Gastrocnemius medialis (tissue), 4 donors: Measurements from ENCODE around the gene TENM3. TPM values are rescaled to one million over a fixed set of nuclear protein-coding genes. Genes with fewer than 3 reads are reported as not detected.

Experiments
- ATAC-seq, 2 donors: fragments of 150-250 bp; one replicate each; pipeline ENCODE4 v1.9.1; 2016
- DNase-seq, 2 donors: peaks; one replicate each; pipeline ENCODE4 v3.0.0-alpha.2; 2019
- H3K27ac ChIP-seq, 4 donors: fragments of 200-600 bp; sonication (generic); 1 replicate in 1 of 4; 2 replicates in 3 of 4; pipeline ENCODE4 v1.5.1; 2016 to 2018; ENCODE audit warnings: mild to moderate bottlenecking in 2 of 4, moderate library complexity in 1 of 4
- H3K27me3 ChIP-seq, 3 donors: fragments of 200-600 bp; sonication (generic) in 2 of 3; 1 replicate in 1 of 3; 2 replicates in 2 of 3; pipeline versions ENCODE4 v1.5.1 to v1.6.0; 2016 to 2019; ENCODE audit warnings: mild to moderate bottlenecking in 1 of 3, moderate library complexity in 1 of 3
- H3K36me3 ChIP-seq, 2 donors: fragments of 200-600 bp; sonication (generic) in 1 of 2; one replicate each; pipeline ENCODE4 v1.5.1; 2017 to 2018
- H3K4me1 ChIP-seq, 2 donors: fragments of 200-600 bp; sonication (generic) in 1 of 2; one replicate each; pipeline ENCODE4 v1.5.1; 2016 to 2017; ENCODE audit warnings: mild to moderate bottlenecking in 2 of 2
- H3K4me3 ChIP-seq, 4 donors: fragments of 200-600 bp; sonication (generic) in 3 of 4; 1 replicate in 1 of 4; 2 replicates in 3 of 4; pipeline ENCODE4 v1.5.1; 2016 to 2019; ENCODE audit warnings: mild to moderate bottlenecking in 2 of 4
- H3K9me3 ChIP-seq, 3 donors: fragments of 200-600 bp; sonication (generic) in 2 of 3; 1 replicate in 1 of 3; 2 replicates in 2 of 3; pipeline ENCODE4 v1.5.1; 2016 to 2019
- POLR2A ChIP-seq, 2 donors: fragments of 450-650 bp; IDR thresholded peaks; one replicate each; pipeline ENCODE4 v1.6.1; 2017; ENCODE audit warnings: antibody characterized with exemption in 2 of 2, mild to moderate bottlenecking in 2 of 2, moderate library complexity in 2 of 2
- in situ Hi-C, 4 donors: fragments of 200-750 bp; cut with MboI; loops; one replicate each; pipeline versions ENCODE4 v1.15.0 to v1.8.0; 2017; ENCODE audit warnings: low sequenced_read_pairs in 4 of 4
- intact Hi-C: fragments of 100-400 bp; cut with DNase I; formaldehyde crosslinking; loops from one replicate; pipeline ENCODE4 v1.15.1; 2023; ENCODE audit warnings: low total_unique reads
- total RNA-seq, 4 donors: library from RNA; depleted of rRNA; stranded (reverse); fragments of >200 nt; gene quantifications; one replicate each; pipeline versions ENCODE4 v1.1.0 to v1.2.3, GENCODE V29; 2016
- TF ChIP-seq, protein P1 (sequence below), 5 experiments: fragments of 450-650 bp in 3 of 5; fragments of 200-600 bp in 2 of 5; sonication (generic) in 2 of 5; IDR thresholded peaks in 4 of 5; conservative IDR thresholded peaks in 1 of 5; 1 replicate in 4 of 5; 2 replicates in 1 of 5; pipeline ENCODE4 v1.5.1; 2016 to 2019; ENCODE audit warnings: antibody characterized with exemption in 5 of 5, mild to moderate bottlenecking in 3 of 5, moderate library complexity in 3 of 5

Gene TENM3
- total RNA-seq, 4 donors from 2014 or later = 8.3 to 16.2 (median 12.3) TPM

DNA sequence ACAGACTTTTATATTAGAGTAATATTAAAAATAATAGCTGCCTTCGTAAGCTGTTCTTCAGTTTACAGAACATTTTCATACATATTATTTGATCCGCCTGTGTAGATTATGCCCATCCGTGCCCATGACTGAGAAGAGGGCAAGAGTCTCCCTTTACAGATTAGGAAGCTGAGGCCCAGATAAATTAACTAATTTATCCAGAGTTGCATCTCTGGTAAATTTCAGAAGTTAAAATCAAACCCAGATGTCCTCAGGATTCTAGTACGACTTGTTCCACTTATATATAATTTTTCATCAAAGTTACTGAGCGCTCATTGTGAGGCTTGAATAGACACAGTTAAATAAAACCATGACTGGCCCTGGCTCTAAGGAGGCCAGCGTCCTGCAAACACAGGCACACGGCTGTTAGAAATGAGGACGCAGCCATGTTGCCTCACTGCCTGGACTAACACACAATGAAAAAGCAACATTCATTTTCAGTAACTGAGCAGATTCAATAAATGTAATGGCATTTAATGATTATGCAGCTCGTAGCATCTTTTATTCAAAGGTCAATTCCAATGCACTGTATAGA is 148.0 kb downstream of the TENM3 start:
- ATAC-seq (no peak), DNase-seq (no peak)
- TF ChIP-seq, protein P1, sequence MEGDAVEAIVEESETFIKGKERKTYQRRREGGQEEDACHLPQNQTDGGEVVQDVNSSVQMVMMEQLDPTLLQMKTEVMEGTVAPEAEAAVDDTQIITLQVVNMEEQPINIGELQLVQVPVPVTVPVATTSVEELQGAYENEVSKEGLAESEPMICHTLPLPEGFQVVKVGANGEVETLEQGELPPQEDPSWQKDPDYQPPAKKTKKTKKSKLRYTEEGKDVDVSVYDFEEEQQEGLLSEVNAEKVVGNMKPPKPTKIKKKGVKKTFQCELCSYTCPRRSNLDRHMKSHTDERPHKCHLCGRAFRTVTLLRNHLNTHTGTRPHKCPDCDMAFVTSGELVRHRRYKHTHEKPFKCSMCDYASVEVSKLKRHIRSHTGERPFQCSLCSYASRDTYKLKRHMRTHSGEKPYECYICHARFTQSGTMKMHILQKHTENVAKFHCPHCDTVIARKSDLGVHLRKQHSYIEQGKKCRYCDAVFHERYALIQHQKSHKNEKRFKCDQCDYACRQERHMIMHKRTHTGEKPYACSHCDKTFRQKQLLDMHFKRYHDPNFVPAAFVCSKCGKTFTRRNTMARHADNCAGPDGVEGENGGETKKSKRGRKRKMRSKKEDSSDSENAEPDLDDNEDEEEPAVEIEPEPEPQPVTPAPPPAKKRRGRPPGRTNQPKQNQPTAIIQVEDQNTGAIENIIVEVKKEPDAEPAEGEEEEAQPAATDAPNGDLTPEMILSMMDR (IDR thresholded peaks at IDR 0.05 in 4 of 5, conservative IDR thresholded peaks at IDR 0.05 in 1 of 5) = no peak
- no peak for TF ChIP-seq POLR2A (IDR thresholded peaks at IDR 0.05)
- intact Hi-C loops (no loop called here), in situ Hi-C loops (no loop called here)
- Histone ChIP-seq H3K4me1 (no peaks in the 10 kb centered on the region), H3K27ac (no peak overlapping the region), H3K4me3 (no peak overlapping the region), H3K36me3 (no peaks in the 10 kb centered on the region), H3K9me3 (no peaks in the 10 kb centered on the region), H3K27me3 (no peaks in the 10 kb centered on the region)

DNA sequence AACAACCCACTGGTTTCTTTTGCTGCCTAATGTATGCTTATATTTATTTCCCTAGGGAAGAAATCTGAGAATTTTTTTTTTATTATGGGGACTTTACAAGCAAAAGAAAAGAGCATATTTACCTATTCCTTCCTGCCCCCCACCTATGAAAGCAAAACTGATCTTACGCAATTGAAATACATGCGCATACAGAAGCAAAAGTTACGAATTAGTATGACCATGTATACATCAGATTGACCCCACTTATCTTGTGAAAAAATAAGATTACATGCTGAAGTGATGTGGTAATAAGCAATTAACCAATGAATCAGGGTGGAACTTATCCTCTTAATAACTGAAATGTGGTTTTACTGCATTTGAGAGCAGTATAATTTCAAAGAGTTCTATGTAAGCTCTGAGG is 151.0 kb downstream of the TENM3 start:
- intact Hi-C loops (no loop called here), in situ Hi-C loops (no loop called here)
- ATAC-seq (no peak), DNase-seq (no peak)
- Histone ChIP-seq H3K9me3 (no peaks in the 10 kb centered on the region), H3K27ac (no peak overlapping the region), H3K4me3 (no peak overlapping the region), H3K4me1 (no peaks in the 10 kb centered on the region), H3K36me3 (no peaks in the 10 kb centered on the region), H3K27me3 (no peaks in the 10 kb centered on the region)
- TF ChIP-seq, protein P1 (IDR thresholded peaks at IDR 0.05 in 4 of 5, conservative IDR thresholded peaks at IDR 0.05 in 1 of 5) = no peak
- TF ChIP-seq POLR2A (IDR thresholded peaks at IDR 0.05) = no peak

DNA sequence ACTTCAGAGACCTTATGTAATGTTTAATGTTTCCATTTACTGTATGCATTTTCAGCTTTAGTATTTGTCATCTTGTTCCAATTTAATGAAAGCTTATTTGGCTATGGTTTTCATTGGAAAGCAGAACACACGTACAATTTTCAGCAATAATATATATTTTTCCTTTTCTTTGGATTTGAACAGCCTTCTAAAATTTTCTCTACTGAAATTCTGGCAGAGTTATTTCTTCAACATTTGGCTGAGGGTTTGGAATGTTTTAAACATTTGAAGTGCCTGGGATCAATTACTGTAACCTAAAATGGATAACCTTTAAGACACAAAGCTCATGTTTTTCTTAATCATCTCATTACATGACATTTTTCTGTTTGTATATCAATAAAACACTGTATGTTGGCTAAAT is 156.9 kb downstream of the TENM3 start:
- no peak overlapping the region for H3K4me3 ChIP-seq
- DNase-seq (no peak), ATAC-seq (no peak)
- in situ Hi-C loops (no loop called here), intact Hi-C loops (no loop called here)
- H3K27ac ChIP-seq = no peak overlapping the region
- no peaks in the 10 kb centered on the region for H3K27me3 ChIP-seq
- TF ChIP-seq, protein P1 (IDR thresholded peaks at IDR 0.05 in 4 of 5, conservative IDR thresholded peaks at IDR 0.05 in 1 of 5) = no peak
- TF ChIP-seq POLR2A (IDR thresholded peaks at IDR 0.05) = no peak
- no peaks in the 10 kb centered on the region for H3K4me1 ChIP-seq
- H3K36me3 ChIP-seq = no peaks in the 10 kb centered on the region
- no peaks in the 10 kb centered on the region for H3K9me3 ChIP-seq

DNA sequence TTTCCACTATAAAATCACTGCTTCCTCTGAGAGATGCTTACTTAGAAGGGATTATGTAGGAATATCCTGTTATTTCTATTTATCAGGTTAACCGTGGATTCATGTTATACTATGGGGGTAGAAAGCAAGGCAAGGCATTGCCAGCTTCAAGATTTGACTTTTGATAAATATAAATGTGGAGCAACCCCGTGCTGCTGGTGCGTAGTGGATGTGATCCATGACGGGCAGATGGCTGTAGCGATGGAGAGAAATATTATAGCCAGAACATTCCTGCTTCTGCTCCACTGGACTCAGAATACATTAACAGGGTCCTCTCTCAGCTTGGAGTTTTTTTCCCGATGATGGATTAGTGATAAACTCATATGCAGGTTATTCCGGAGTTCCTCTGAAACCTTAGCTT is 157.6 kb downstream of the TENM3 start:
- Histone ChIP-seq H3K4me3 (no peak overlapping the region), H3K27me3 (no peaks in the 10 kb centered on the region), H3K4me1 (no peaks in the 10 kb centered on the region), H3K9me3 (no peaks in the 10 kb centered on the region), H3K36me3 (no peaks in the 10 kb centered on the region), H3K27ac (no peak overlapping the region)
- in situ Hi-C loops = no loop called here
- TF ChIP-seq, protein P1 (IDR thresholded peaks at IDR 0.05 in 4 of 5, conservative IDR thresholded peaks at IDR 0.05 in 1 of 5) = no peak
- TF ChIP-seq POLR2A (IDR thresholded peaks at IDR 0.05) = no peak
- intact Hi-C loops = no loop called here
- ATAC-seq (no peak), DNase-seq (no peak)

DNA sequence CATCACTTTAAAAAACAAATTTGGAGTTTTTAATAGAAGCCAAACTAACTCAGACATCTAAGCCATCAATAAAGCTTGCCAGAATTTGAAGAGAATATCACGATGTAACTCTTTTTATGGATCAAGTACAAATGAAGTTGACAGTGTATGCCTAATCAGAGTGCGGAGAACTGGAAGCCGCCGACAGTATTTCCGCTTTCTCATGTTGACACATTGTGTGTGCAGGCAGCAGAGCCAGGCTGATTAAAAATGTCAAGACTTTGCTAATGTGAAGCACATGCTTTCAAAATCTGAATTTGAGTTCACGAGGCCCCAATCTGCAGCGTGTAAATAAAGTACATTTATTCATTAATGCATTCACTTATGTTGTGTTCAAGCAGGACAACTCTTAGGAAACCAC is 161.2 kb downstream of the TENM3 start:
- Histone ChIP-seq H3K4me1 (no peaks in the 10 kb centered on the region), H3K4me3 (no peak overlapping the region), H3K27ac (no peak overlapping the region), H3K27me3 (no peaks in the 10 kb centered on the region), H3K36me3 (no peaks in the 10 kb centered on the region), H3K9me3 (no peaks in the 10 kb centered on the region)
- intact Hi-C loops (no loop called here), in situ Hi-C loops (no loop called here)
- TF ChIP-seq, protein P1 (IDR thresholded peaks at IDR 0.05 in 4 of 5, conservative IDR thresholded peaks at IDR 0.05 in 1 of 5) = no peak
- TF ChIP-seq POLR2A (IDR thresholded peaks at IDR 0.05) = no peak
- DNase-seq (no peak), ATAC-seq (no peak)
